ENCODE results near the gene CHD1. TPM values are rescaled to one million over a fixed set of nuclear protein-coding genes. Genes with fewer than 3 reads are reported as not detected.

Gene CHD1
- total and polyA plus RNA-seq, 2 of the 13 experiments (the other 11 are each of a cell fraction or from before 2014, with no cell fraction given) = 22.8 to 55.9 TPM

GRCh38 chr5:98940581-98940980 lies 11.8 kb upstream of the CHD1 start (continued):
- no peak for TF ChIP-seq ZBTB40 (IDR thresholded peaks at IDR 0.05)
- no peak for TF ChIP-seq ZBTB40 (CRISPR knock-in tag; IDR thresholded peaks at IDR 0.05)
- no peak for TF ChIP-seq POGZ (CRISPR knock-in tag; IDR thresholded peaks at IDR 0.05)
- no peak for TF ChIP-seq WIZ (CRISPR knock-in tag; IDR thresholded peaks at IDR 0.05)
- no peak for TF ChIP-seq ZBTB42 (CRISPR knock-in tag; IDR thresholded peaks at IDR 0.05)

Data from HepG2 (cell line).